Adipocyte (in vitro differentiated cells): ENCODE data around the gene ADAMTS17.
"Not testable (repeated sequence)": the region's sequence is repeated elsewhere in the genome, so short reads cannot be mapped to it uniquely, and the experiment has no call there.

Source experiments
- DNase-seq: peaks from one replicate; pipeline ENCODE4 v3.0.0-alpha.2; 2015; ENCODE audit warnings: low read depth
- H3K27me3 ChIP-seq: replicated peaks from 2 replicates; pipeline ENCODE4 v1.7.0; 2013; ENCODE audit warnings: mild to moderate bottlenecking, low read length, moderate library complexity; ENCODE audit not compliant: control insufficient read depth, insufficient read depth
- H3K36me3 ChIP-seq: 2 replicates; pipeline ENCODE4 v1.7.0; 2013; ENCODE audit warnings: low read length, mild to moderate bottlenecking, moderate library complexity; ENCODE audit not compliant: control insufficient read depth, insufficient read depth, severe bottlenecking
- H3K4me1 ChIP-seq: 2 replicates; pipeline ENCODE4 v1.7.0; 2013; ENCODE audit warnings: mild to moderate bottlenecking, low read length, moderate library complexity; ENCODE audit not compliant: control insufficient read depth, insufficient read depth
- H3K4me3 ChIP-seq: 2 replicates; pipeline ENCODE4 v1.7.0; 2013; ENCODE audit warnings: mild to moderate bottlenecking, low read length, moderate library complexity
- H3K9ac ChIP-seq: 2 replicates; pipeline ENCODE4 v1.7.0; 2013; ENCODE audit warnings: mild to moderate bottlenecking, low read length, moderate library complexity
- H3K9me3 ChIP-seq: 2 replicates; pipeline ENCODE4 v1.7.0; 2013; ENCODE audit warnings: mild to moderate bottlenecking, low read length, moderate library complexity; ENCODE audit not compliant: control insufficient read depth

The ADAMTS17 gene

DNA sequence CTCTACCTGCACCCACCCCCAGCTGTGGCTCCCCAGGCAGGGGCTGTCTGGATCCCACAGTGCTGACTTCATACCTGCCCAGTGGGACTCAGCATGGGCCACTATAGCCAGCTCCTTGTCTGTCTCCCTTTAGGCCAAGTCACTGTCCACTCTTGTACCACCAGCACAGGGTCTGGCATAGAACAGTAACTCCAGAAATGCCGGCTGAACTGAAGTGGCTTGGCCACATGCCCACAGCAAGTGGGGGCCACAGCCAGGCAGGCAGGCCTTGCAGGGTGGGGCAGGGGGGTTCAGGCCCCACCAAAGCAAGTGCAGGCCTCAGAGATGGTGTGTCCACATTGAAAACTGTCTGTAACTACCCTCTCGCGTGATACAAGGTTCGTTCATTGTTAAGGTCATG is 355.9 kb downstream of the ADAMTS17 start:
- Histone ChIP-seq H3K4me3 (no peak overlapping the region), H3K4me1 (no peaks in the 10 kb centered on the region), H3K9me3 (peaks cover 9% of the 10 kb centered on the region), H3K36me3 (no peaks in the 10 kb centered on the region), H3K27me3 (peaks cover 19% of the 10 kb centered on the region), H3K9ac (no peak overlapping the region)
- DNase-seq = no peak

DNA sequence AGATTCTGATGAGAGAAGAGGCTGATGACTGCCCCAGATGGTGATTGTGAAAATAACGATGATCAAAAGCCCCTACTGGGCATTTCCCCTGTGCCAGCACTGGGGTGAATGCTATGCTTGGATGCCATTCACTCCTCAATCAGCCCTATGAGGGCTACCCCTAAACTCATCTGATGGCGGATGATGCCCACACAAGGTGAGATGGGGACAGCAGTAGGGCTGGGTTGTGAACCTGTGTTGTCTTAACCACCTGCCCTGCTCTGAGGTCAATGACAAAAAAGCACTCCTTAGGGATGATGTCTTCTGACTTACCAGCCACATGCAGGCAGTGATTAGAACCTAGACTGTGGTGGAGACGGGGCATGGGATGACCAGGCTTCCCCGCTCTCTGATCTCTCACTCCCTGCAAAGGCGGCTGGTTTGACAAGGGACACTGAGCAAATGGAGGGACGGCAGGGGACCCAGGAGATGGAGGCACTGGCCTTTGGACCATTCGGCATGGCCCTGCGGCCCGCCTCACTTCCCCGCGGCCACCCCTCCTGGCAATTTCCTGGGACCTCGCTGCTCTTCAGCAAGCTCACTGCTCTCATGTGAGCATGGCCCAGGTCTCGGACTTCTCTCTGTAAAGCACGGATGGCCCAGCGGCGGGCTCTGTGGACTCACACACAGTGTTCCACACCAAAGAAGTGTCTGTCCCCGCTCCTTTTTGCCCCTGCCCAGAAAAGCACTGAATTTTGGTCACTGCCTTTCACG is 357.1 kb downstream of the ADAMTS17 start:
- Histone ChIP-seq H3K27me3 (peaks cover 24% of the 10 kb centered on the region), H3K9me3 (peaks cover 9% of the 10 kb centered on the region), H3K9ac (no peak overlapping the region), H3K4me3 (no peak overlapping the region), H3K4me1 (no peaks in the 10 kb centered on the region), H3K36me3 (no peaks in the 10 kb centered on the region)
- no peak for DNase-seq

DNA sequence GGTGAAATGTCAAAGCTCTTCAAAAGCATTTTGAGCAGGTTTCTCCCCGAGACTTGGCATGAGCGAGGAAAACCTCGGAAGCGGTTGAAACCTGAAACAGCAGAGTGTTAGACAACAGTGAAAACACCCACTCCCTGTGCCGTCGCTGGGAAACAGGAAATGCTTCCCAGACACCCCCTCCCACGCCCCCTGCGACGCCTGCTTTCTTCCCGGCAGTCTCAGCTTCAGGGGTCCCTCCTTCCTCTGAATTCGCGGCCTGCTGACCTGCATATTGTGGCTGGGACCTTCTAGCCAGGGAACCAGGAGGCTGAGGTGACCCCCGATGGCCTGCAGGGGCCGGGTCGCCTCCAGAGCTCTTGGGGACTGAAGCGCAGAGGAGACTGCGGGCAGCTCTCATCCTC is 357.9 kb downstream of the ADAMTS17 start:
- no peak overlapping the region for H3K4me3 ChIP-seq
- H3K4me1 ChIP-seq = no peaks in the 10 kb centered on the region
- peaks cover 9% of the 10 kb centered on the region for H3K9me3 ChIP-seq
- no peak overlapping the region for H3K9ac ChIP-seq
- H3K36me3 ChIP-seq = no peaks in the 10 kb centered on the region
- no peak for DNase-seq
- peaks cover 24% of the 10 kb centered on the region for H3K27me3 ChIP-seq

DNA sequence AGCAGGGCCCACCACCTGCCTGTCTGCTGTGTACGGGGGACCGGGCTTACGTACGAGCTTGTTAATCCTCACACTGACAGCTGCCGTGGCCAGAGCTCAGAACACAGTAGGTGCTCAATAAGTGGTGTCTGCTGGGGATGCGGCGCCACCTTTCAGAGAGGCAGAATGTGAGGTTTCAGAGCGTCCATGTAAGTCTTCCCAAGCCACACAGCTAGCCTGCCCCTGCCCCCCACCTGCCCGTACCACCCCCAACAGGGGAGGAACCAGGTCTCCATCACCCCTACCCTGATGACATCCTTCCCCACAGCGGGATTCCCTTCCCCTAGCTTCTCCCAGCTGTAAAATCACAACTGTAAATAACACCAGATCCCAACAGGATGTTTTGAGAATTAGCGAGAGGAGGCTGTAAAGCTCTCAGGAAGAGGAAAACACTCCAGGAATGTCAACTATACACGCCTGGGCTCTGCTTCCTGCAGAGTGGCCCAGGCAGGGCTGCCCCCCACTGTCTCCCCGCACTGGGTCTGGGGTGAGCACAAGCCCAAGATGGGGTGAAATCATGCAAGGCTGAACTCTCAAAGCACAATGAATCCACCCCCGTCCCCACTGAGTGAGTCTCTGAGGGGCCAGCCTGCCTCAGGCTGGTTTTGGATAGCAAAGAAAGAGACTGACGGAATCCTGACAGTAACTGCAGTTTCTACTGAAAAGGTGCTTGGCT is 358.4 kb downstream of the ADAMTS17 start:
- Histone ChIP-seq H3K4me1 (no peaks in the 10 kb centered on the region), H3K9me3 (peaks cover 4% of the 10 kb centered on the region), H3K9ac (no peak overlapping the region), H3K4me3 (no peak overlapping the region), H3K36me3 (no peaks in the 10 kb centered on the region), H3K27me3 (peaks cover 28% of the 10 kb centered on the region)
- no peak for DNase-seq

DNA sequence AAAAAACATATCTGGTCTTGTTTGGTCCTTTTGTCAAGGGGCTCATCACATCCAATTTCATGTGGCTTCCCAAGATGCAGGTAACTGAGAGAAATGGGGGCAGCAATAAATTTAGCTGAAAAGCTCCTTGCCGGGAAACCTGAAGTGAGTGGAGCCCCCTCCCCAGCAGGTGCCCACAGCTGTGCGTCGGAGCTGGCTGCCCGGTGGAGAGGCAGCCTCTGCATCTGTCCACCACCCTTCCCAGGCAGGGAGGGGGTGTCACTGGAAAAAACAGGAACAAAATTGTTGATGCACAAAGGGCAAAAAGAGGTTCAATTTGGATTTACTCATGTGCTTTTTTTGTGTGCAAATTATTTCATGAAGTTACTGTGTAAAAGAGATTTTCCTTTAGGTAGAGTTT is 359.1 kb downstream of the ADAMTS17 start:
- Histone ChIP-seq H3K4me1 (no peaks in the 10 kb centered on the region), H3K27me3 (peaks cover 28% of the 10 kb centered on the region), H3K9me3 (no peaks in the 10 kb centered on the region), H3K9ac (no peak overlapping the region), H3K36me3 (no peaks in the 10 kb centered on the region), H3K4me3 (no peak overlapping the region)
- no peak for DNase-seq

DNA sequence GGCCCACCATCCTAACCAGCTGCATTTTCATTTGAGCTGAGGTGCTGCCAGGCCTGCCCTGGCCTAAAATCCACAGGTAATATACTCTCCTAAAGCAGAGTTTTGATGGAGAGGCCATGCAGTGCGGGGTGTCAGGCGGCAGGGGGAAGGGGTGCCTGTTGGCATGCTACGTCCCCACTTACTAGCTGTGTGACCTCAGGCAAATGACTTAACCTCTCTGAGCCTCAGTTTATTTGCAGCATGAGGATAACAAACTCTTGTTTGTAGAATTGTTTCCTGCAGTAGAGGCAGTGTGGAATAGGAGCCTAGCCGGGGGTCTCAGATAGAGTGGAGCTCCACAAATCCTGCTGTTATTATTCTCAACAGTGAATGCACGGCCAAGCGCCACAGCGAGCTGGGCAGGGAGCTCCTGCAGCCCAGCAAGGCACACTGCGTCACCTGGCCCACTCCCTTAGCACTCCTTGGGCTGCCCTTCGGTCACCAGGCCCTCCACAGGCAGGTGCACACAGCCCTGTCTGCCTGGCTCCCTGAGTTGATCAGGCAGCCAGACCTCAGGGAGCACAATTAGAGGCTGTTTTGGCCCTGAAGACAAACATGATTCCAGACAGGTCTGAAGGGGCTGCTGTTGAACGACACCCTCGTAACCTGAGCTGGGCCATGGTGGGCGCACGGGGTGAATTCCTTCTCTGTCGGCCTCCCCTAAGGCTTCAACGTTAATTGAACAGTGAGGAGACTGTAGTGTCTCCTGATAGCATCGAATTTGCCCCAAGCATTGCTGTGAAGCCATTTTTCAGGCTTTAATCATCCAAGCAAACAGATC is 359.7 kb downstream of the ADAMTS17 start:
- Histone ChIP-seq H3K9me3 (no peaks in the 10 kb centered on the region), H3K4me1 (no peaks in the 10 kb centered on the region), H3K9ac (no peak overlapping the region), H3K4me3 (no peak overlapping the region), H3K36me3 (no peaks in the 10 kb centered on the region), H3K27me3 (peaks cover 28% of the 10 kb centered on the region)
- no peak for DNase-seq

DNA sequence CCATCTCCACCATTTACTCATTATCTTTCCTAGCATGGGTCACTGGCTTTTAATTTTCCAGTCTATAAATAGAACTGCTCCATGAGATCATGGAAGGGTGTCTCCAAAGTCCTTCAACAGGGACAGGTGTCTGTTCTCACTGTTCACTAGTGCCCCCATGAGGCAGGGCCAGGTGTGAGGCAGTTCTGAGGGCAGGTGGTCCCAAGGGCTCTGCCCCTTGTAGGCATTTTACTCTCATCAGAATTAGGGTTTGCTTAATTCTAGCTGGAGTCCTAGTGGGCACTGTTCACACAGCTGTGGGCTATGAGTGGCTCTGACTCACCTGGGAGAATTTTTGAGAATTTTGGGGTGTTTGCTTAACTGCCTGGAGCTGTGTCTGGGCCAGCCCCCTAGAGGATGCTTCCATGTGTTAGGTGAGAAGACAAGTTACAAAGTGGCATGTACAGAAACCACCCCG is 360.6 kb downstream of the ADAMTS17 start:
- no peak for DNase-seq
- no peaks in the 10 kb centered on the region for H3K36me3 ChIP-seq
- H3K9ac ChIP-seq = no peak overlapping the region
- H3K4me3 ChIP-seq = no peak overlapping the region
- H3K9me3 ChIP-seq = no peaks in the 10 kb centered on the region
- no peaks in the 10 kb centered on the region for H3K4me1 ChIP-seq
- H3K27me3 ChIP-seq = peaks cover 28% of the 10 kb centered on the region

DNA sequence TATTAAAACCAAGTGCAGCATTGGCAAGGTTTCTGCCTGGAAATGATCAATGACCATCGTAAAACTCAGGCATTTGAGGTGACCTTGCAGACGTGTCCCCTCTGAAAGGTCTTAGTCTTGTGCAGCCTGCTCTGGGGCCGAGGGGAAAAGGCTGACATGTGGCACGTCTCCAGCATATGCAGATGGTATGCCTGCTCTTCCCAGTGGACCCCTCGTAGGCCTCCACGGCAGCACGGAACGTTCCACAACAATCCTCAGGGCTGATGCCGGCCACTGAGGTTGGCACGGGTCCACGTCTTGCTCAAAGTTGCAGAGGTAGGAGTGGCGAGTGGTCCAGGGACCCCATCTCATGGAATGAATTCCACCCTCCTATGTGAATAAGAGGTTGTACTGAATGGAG is 361.0 kb downstream of the ADAMTS17 start:
- peaks cover 28% of the 10 kb centered on the region for H3K27me3 ChIP-seq
- no peaks in the 10 kb centered on the region for H3K9me3 ChIP-seq
- no peak for DNase-seq
- no peaks in the 10 kb centered on the region for H3K4me1 ChIP-seq
- H3K4me3 ChIP-seq = no peak overlapping the region
- no peak overlapping the region for H3K9ac ChIP-seq
- H3K36me3 ChIP-seq = no peaks in the 10 kb centered on the region

DNA sequence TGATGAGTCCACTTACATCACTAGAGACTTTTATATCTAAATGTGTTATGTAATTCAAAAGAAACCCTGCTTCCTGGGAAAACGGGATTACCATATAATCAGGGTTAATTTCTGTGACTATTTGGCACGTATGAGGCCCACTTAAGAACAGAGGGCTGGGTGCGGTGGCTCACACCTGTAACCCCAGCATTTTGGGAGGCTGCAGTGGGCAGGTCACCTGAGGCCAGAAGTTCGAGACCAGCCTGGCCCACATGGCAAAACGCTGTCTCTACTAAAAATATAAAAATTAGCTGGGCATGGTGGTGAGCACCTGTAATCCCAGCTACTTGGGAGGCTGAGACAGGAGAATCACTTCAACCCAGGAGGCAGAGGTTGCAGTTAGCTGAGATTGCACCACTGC is 361.9 kb downstream of the ADAMTS17 start:
- peaks cover 28% of the 10 kb centered on the region for H3K27me3 ChIP-seq
- not testable (repeated sequence) for H3K36me3 ChIP-seq, H3K9ac ChIP-seq, H3K4me1 ChIP-seq, H3K4me3 ChIP-seq, DNase-seq, H3K9me3 ChIP-seq

DNA sequence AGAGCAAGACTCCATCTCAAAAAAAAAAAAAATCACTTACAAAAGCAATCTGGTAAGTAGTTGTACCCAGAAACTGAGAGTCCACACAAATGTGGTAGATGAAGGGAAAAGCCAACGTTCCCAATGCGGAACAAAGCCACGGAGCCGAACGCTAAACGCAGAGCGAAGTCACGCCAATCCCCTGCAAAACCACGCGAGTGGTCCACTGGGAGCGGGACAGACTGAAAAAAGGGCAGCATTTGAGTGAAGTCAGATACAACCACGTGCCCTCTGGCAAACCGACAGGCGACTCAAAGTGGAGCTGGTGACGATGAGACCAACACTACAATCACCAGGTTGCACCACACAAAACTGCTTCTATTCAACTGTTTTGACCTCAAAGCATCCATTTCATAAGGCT is 362.4 kb downstream of the ADAMTS17 start:
- DNase-seq = no peak
- Histone ChIP-seq H3K27me3 (peaks cover 24% of the 10 kb centered on the region), H3K4me3 (no peak overlapping the region), H3K9ac (no peak overlapping the region), H3K4me1 (no peaks in the 10 kb centered on the region), H3K9me3 (no peaks in the 10 kb centered on the region), H3K36me3 (no peaks in the 10 kb centered on the region)

DNA sequence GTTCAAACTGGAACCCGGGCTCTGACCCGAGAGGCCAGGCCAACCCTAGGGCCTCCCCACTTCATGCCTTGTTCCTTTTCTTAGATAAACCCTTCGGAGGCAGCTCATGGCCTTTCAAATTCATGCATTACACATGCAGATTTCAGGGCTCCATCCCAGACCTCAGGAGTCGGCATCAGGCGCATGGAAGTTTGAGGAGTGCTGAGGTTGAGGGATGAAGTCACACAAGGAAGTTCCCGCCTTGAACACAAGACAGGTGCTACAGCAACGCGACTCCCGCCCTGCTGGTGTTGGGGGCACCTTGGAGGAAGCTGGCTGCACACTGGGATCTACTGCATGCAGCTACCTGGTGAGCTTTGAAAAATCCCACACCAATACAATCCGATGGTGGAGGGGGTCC is 363.3 kb downstream of the ADAMTS17 start:
- Histone ChIP-seq H3K36me3 (no peaks in the 10 kb centered on the region), H3K27me3 (peaks cover 17% of the 10 kb centered on the region), H3K4me1 (no peaks in the 10 kb centered on the region), H3K9me3 (no peaks in the 10 kb centered on the region), H3K9ac (no peak overlapping the region), H3K4me3 (no peak overlapping the region)
- no peak for DNase-seq
